G401.6 (cell line): ENCODE measurements around the gene KLHL25.

ENCODE experiments used
- FAIRE-seq: peaks from 2 replicates; lab custom pipeline; 2012; peaks lifted over from hg19 to GRCh38; lab: Jason Lieb, UNC

Gene KLHL25

GRCh38 chr15:85773970-85774369 is 20.8 kb downstream of the KLHL25 start:
- FAIRE-seq: no peak

- no peak for FAIRE-seq
These were observed 21.5 kb downstream of the KLHL25 start for GRCh38 chr15:85773249-85773648.

GRCh38 chr15:85772668-85773067 is 22.1 kb downstream of the KLHL25 start:
- FAIRE-seq: no peak

- FAIRE-seq: no peak
These were observed 22.8 kb downstream of the KLHL25 start for GRCh38 chr15:85771781-85772445.

GRCh38 chr15:85771271-85771670 is 23.5 kb downstream of the KLHL25 start:
- FAIRE-seq: no peak

GRCh38 chr15:85770096-85771041 is 24.4 kb downstream of the KLHL25 start:
- no peak for FAIRE-seq

GRCh38 chr15:85769182-85769900 is 25.4 kb downstream of the KLHL25 start:
- FAIRE-seq: no peak

- no peak for FAIRE-seq
These were observed 26.0 kb downstream of the KLHL25 start for GRCh38 chr15:85768595-85769168.

- FAIRE-seq: no peak
These were observed 26.8 kb downstream of the KLHL25 start for GRCh38 chr15:85767785-85768529.

- no peak for FAIRE-seq
These were observed 28.5 kb downstream of the KLHL25 start for GRCh38 chr15:85766001-85766831.

GRCh38 chr15:85764649-85765277 is 30.0 kb downstream of the KLHL25 start:
- FAIRE-seq: no peak

- no peak for FAIRE-seq
These were observed 30.8 kb downstream of the KLHL25 start for GRCh38 chr15:85763673-85764633.

- no peak for FAIRE-seq
These were observed 31.6 kb downstream of the KLHL25 start for GRCh38 chr15:85763157-85763556.

GRCh38 chr15:85762756-85763127 is 32.0 kb downstream of the KLHL25 start:
- no peak for FAIRE-seq

GRCh38 chr15:85762039-85762755 is 32.5 kb downstream of the KLHL25 start:
- no peak for FAIRE-seq

- FAIRE-seq: no peak
These were observed 33.1 kb downstream of the KLHL25 start for GRCh38 chr15:85761635-85762034.

- FAIRE-seq: no peak
These were observed 34.0 kb downstream of the KLHL25 start for GRCh38 chr15:85760531-85761371.

- FAIRE-seq: no peak
These were observed 34.7 kb downstream of the KLHL25 start for GRCh38 chr15:85760049-85760448.
